ENCODE results near the gene VEGFD.

- TF ChIP-seq BHLHE40 (IDR thresholded peaks at IDR 0.05; ENCODE audit: low read depth, low read length), result no peak
- no peak for TF ChIP-seq CTCF (conservative IDR thresholded peaks at IDR 0.05; ENCODE audit: low read depth, low read length)
- no peak for TF ChIP-seq RAD21 (IDR thresholded peaks at IDR 0.05; ENCODE audit: low read length)
- TF ChIP-seq MXI1 (IDR thresholded peaks at IDR 0.05; ENCODE audit: borderline replicate concordance, low read depth, low read length), result no peak
- TF ChIP-seq POLR2A (IDR thresholded peaks at IDR 0.05; ENCODE audit: low read depth, low read length), result no peak
- TF ChIP-seq MAZ (IDR thresholded peaks at IDR 0.05; ENCODE audit: borderline replicate concordance, low read depth, low read length), result no peak
- no peak for TF ChIP-seq MAFK (IDR thresholded peaks at IDR 0.05; ENCODE audit: low read depth, low read length)
Observed at GRCh38 chrX:15425024-15425423, 40.8 kb upstream of the VEGFD start.

All from IMR-90 (cell line).